ENCODE results near the gene ZFAND3. TPM values are rescaled to one million over a fixed set of nuclear protein-coding genes. Genes with fewer than 3 reads are reported as not detected.

The ZFAND3 gene
- total and polyA plus RNA-seq, 10 of the 15 experiments (the other 5 are each of a cell fraction or from before 2014, with no cell fraction given): 0.90 to 34.4 (median 16.3) TPM

GRCh38 chr6:37952027-37952426 lies 132.5 kb downstream of the ZFAND3 start (continued):
- TF ChIP-seq ATF7 (IDR thresholded peaks at IDR 0.05; ENCODE audit: low read depth) (peak; percentile 59), EED (IDR thresholded peaks at IDR 0.05; ENCODE audit: low read depth) (peak; percentile 89), JUNB (IDR thresholded peaks at IDR 0.05) (peak; percentile 87)

GRCh38 chr6:37954791-37955190 lies 135.3 kb downstream of the ZFAND3 start:
- DNase-seq (ENCODE audit: low read depth, low spot score) (no peak), FAIRE-seq (no peak), ATAC-seq (peak; percentile 19)
- Histone ChIP-seq H3K27me3 (replicated peaks in 1 of 2; ENCODE audit: control insufficient read depth in 2 of 2, insufficient read depth in 2 of 2, low read length in 1 of 2) (no peaks in the 10 kb centered on the region), H2AFZ (ENCODE audit: control insufficient read depth, low read depth, low read length) (no peak overlapping the region), H3K9ac (ENCODE audit: control insufficient read depth, insufficient read depth, low read length) (no peak overlapping the region), H3K4me2 (ENCODE audit: control insufficient read depth, insufficient read depth) (no peak overlapping the region), H3K4me3 (no peak overlapping the region), H4K20me1 (ENCODE audit: control insufficient read depth, insufficient read depth) (no peaks in the 10 kb centered on the region), H3K27ac (ENCODE audit: control insufficient read depth, insufficient read depth) (no peak overlapping the region), H3K36me3 (ENCODE audit: control insufficient read depth in 2 of 2, insufficient read depth in 2 of 2, low read length in 1 of 2) (no peaks in the 10 kb centered on the region), H3K4me1 (ENCODE audit: control insufficient read depth, insufficient read depth, low read length) (peaks cover 18% of the 10 kb centered on the region), H3K9me3 (replicated peaks; ENCODE audit: control insufficient read depth, insufficient read depth, low read length) (no peaks in the 10 kb centered on the region), H3K79me2 (ENCODE audit: control insufficient read depth, insufficient read depth, low read length) (peaks cover 55% of the 10 kb centered on the region)
- ChIA-PET SMC1A (ENCODE audit: uncharacterized antibody, unreplicated experiment) (interaction anchor here (0.5 to 2.4 kb wide), 13 partner anchors 8 to 372 kb away, joined by 3 to 9 read pairs (median 3); no protein-coding TSS in a partner anchor), POLR2A (interaction anchor here (0.5 to 1.3 kb wide), 4 partner anchors 13 to 135 kb away, joined by 3 to 5 read pairs (median 4); no protein-coding TSS in a partner anchor), CTCF (interaction anchor here (0.5 to 1.7 kb wide), 4 partner anchors 9 to 400 kb away, joined by 3 to 5 read pairs (median 4); no protein-coding TSS in a partner anchor), RAD21 (ENCODE audit: unreplicated experiment) (interaction anchor here (0.7 to 1.2 kb wide), 4 partner anchors 13 to 128 kb away, joined by 3 to 4 read pairs (median 4); no protein-coding TSS in a partner anchor)
- in situ Hi-C loops (cut with MboI) (no loop called here), intact Hi-C loops (cut with micrococcal nuclease; ENCODE audit: unreplicated experiment) (no loop called here)
- no TSS peak for BruUV-seq (replicated peaks)
- TF ChIP-seq CHD2 (IDR thresholded peaks at IDR 0.05; ENCODE audit: borderline replicate concordance, low read depth, low read length) (no peak), RCOR1 (conservative IDR thresholded peaks at IDR 0.05; ENCODE audit: low read depth, low read length) (no peak), TAF1 (IDR thresholded peaks at IDR 0.05; ENCODE audit: borderline replicate concordance, low read depth, low read length) (no peak), NFYB (IDR thresholded peaks at IDR 0.05; ENCODE audit: insufficient read depth, low read depth, low read length) (no peak), POLR2AphosphoS2 (IDR thresholded peaks at IDR 0.05; ENCODE audit: low read depth, low read length) (no peak), MAX (IDR thresholded peaks at IDR 0.05; ENCODE audit: low read depth, low read length) (no peak), NFIC (IDR thresholded peaks at IDR 0.05; ENCODE audit: low read depth, low read length) (no peak)
